Liver (tissue), 9 donors: ENCODE results near the gene ASPG. TPM values are rescaled to one million over a fixed set of nuclear protein-coding genes. Genes with fewer than 3 reads are reported as not detected.

Experiments used
- DNase-seq: peaks from one replicate; pipeline ENCODE4 v3.0.0-alpha.2; 2017; ENCODE audit warnings: low spot score
- H3K27ac ChIP-seq, 2 donors: one replicate each; pipeline ENCODE4 v1.7.0; 2013; ENCODE audit warnings: inconsistent platforms in 2 of 2, low read length in 2 of 2, control low read depth in 1 of 2, low read depth in 1 of 2, mild to moderate bottlenecking in 1 of 2
- H3K27me3 ChIP-seq, 4 donors: one replicate each; pipeline versions ENCODE4 v1.6.1 to v1.7.0; 2013; ENCODE audit warnings: low read length in 3 of 4, inconsistent platforms in 1 of 4, mild to moderate bottlenecking in 1 of 4, moderate library complexity in 1 of 4; ENCODE audit not compliant: control insufficient read depth in 4 of 4, insufficient read depth in 4 of 4
- H3K36me3 ChIP-seq, 4 donors: one replicate each; pipeline versions ENCODE4 v1.6.1 to v1.7.0; 2013; ENCODE audit warnings: low read length in 3 of 4, mild to moderate bottlenecking in 3 of 4, low read depth in 1 of 4, moderate library complexity in 1 of 4; ENCODE audit not compliant: control insufficient read depth in 4 of 4, insufficient read depth in 3 of 4
- H3K4me1 ChIP-seq, 4 donors: one replicate each; pipeline versions ENCODE4 v1.6.1 to v1.7.0; 2013; ENCODE audit warnings: low read length in 3 of 4, mild to moderate bottlenecking in 3 of 4, moderate library complexity in 1 of 4; ENCODE audit not compliant: control insufficient read depth in 4 of 4, insufficient read depth in 4 of 4
- H3K4me3 ChIP-seq, 3 donors: one replicate each; pipeline versions ENCODE4 v1.6.1 to v1.7.0; 2013; ENCODE audit warnings: low read length in 3 of 3, control low read depth in 1 of 3, low read depth in 1 of 3, mild to moderate bottlenecking in 1 of 3
- H3K9ac ChIP-seq, 2 donors: one replicate each; pipeline ENCODE4 v1.7.0; 2013; ENCODE audit warnings: low read length in 2 of 2, mild to moderate bottlenecking in 2 of 2, moderate library complexity in 2 of 2, control low read depth in 1 of 2, low read depth in 1 of 2
- H3K9me3 ChIP-seq, 4 donors: one replicate each; pipeline versions ENCODE4 v1.6.1 to v1.7.0; 2013; ENCODE audit warnings: low read length in 3 of 4; ENCODE audit not compliant: control insufficient read depth in 4 of 4
- EGR1 ChIP-seq, 2 donors: IDR thresholded peaks; 2 replicates each; pipeline ENCODE4 v1.6.1; 2016 to 2018; ENCODE audit warnings: antibody characterized with exemption in 2 of 2, low read depth in 2 of 2
- FOXA1 ChIP-seq: IDR thresholded peaks from 2 replicates; pipeline ENCODE4 v1.6.1; 2016; ENCODE audit warnings: antibody characterized with exemption
- FOXA2 ChIP-seq: IDR thresholded peaks from 2 replicates; pipeline ENCODE4 v1.6.1; 2016; ENCODE audit warnings: antibody characterized with exemption
- GABPA ChIP-seq, 2 donors: IDR thresholded peaks in 1 of 2; conservative IDR thresholded peaks in 1 of 2; 2 replicates each; pipeline ENCODE4 v1.6.1; 2016; ENCODE audit warnings: antibody characterized with exemption in 2 of 2, mild to moderate bottlenecking in 1 of 2, moderate library complexity in 1 of 2
- HNF4G ChIP-seq: IDR thresholded peaks from 2 replicates; pipeline ENCODE4 v1.6.1; 2016; ENCODE audit warnings: antibody characterized with exemption
- JUND ChIP-seq, 2 donors: IDR thresholded peaks; 2 replicates each; pipeline ENCODE4 v1.6.1; 2016; ENCODE audit warnings: antibody characterized with exemption in 2 of 2
- NR2F2 ChIP-seq: IDR thresholded peaks from 2 replicates; pipeline ENCODE4 v1.6.1; 2016; ENCODE audit warnings: antibody characterized with exemption
- RAD21 ChIP-seq, 2 donors: IDR thresholded peaks; 2 replicates each; pipeline ENCODE4 v1.6.1; 2016; ENCODE audit warnings: antibody characterized with exemption in 2 of 2, mild to moderate bottlenecking in 2 of 2
- REST ChIP-seq: IDR thresholded peaks from 2 replicates; pipeline ENCODE4 v1.6.1; 2016; ENCODE audit warnings: antibody characterized with exemption, mild to moderate bottlenecking
- RXRA ChIP-seq, 2 donors: IDR thresholded peaks; 2 replicates each; pipeline ENCODE4 v1.6.1; 2017 to 2018; ENCODE audit warnings: antibody characterized with exemption in 2 of 2, mild to moderate bottlenecking in 1 of 2
- SP1 ChIP-seq: IDR thresholded peaks from 2 replicates; pipeline ENCODE4 v1.6.1; 2018; ENCODE audit warnings: antibody characterized with exemption, mild to moderate bottlenecking
- TAF1 ChIP-seq: conservative IDR thresholded peaks from 2 replicates; pipeline ENCODE4 v1.6.1; 2016; ENCODE audit warnings: antibody characterized with exemption, mild to moderate bottlenecking
- YY1 ChIP-seq: IDR thresholded peaks from 2 replicates; pipeline ENCODE4 v1.6.1; 2016; ENCODE audit warnings: antibody characterized with exemption, mild to moderate bottlenecking
- ZBTB33 ChIP-seq: IDR thresholded peaks from 2 replicates; pipeline ENCODE4 v1.6.1; 2016; ENCODE audit warnings: antibody characterized with exemption
- WGBS: extraction: QIAGEN DNeasy Blood & Tissue Kit; methylation state at CpG from one replicate; pipeline ENCODE4 v1.1.7; 2013; 5-methylcytosine and 5-hydroxymethylcytosine counted together
- polyA plus RNA-seq, 2 donors: library from polyadenylated mRNA; stranded (reverse) in 1 of 2; unstranded in 1 of 2; fragments of 200-250 nt in 1 of 2; fragments of >200 nt in 1 of 2; fragmentation: Nextera tagmentation in 1 of 2; extraction: Ambion mirVana in 1 of 2; gene quantifications; one replicate each; pipeline versions ENCODE4 v1.2.1 to v1.2.3, GENCODE V29; 2013 to 2015
- total RNA-seq, 2 donors: library from RNA; depleted of rRNA; stranded (reverse); fragments of >200 nt; gene quantifications; one replicate each; pipeline ENCODE4 v1.2.3, GENCODE V29; 2014
- TF ChIP-seq, protein P1 (sequence below): IDR thresholded peaks from 2 replicates; pipeline ENCODE4 v1.6.1; 2016; ENCODE audit warnings: antibody characterized with exemption
- TF ChIP-seq, protein P2 (sequence below): fragments of 150-350 bp; IDR thresholded peaks from 2 replicates; pipeline ENCODE4 v1.5.1; 2017; ENCODE audit warnings: improper control_type of control experiment, low read depth, low read length; ENCODE audit not compliant: missing input control
- TF ChIP-seq, protein P3 (sequence below): IDR thresholded peaks from 2 replicates; pipeline ENCODE4 v1.6.1; 2016; ENCODE audit warnings: antibody characterized with exemption
- donor health status: healthy.
- donor health status: healthy.
- donor health status: healthy.
- donor health status: healthy.
- donor health status: healthy.

Gene ASPG
- total and polyA plus RNA-seq, 4 donors, result 42.4 to 158 (median 110) TPM

- Histone ChIP-seq H3K27me3 (peaks cover 0 to 19% (median 4%) of the 10 kb centered on the region in 4 donors), H3K27ac (no peak overlapping the region), H3K9ac (no peak overlapping the region), H3K36me3 (no peaks in the 10 kb centered on the region), H3K9me3 (no peaks in the 10 kb centered on the region), H3K4me1 (peaks cover 13 to 38% (median 17%) of the 10 kb centered on the region in 4 donors), H3K4me3 (no peak overlapping the region)
- 77% methylated on average over 6 of the region's 6 CpGs for WGBS
- DNase-seq, result no peak
- TF ChIP-seq GABPA (IDR thresholded peaks at IDR 0.05 in 1 of 2, conservative IDR thresholded peaks at IDR 0.05 in 1 of 2) (no peak), FOXA2 (no peak), RAD21 (IDR thresholded peaks at IDR 0.05) (no peak), NR2F2 (no peak), RXRA (IDR thresholded peaks at IDR 0.05) (no peak), REST (no peak), ZBTB33 (no peak), FOXA1 (no peak), TAF1 (no peak), SP1 (no peak), YY1 (no peak)
- TF ChIP-seq, protein P1, sequence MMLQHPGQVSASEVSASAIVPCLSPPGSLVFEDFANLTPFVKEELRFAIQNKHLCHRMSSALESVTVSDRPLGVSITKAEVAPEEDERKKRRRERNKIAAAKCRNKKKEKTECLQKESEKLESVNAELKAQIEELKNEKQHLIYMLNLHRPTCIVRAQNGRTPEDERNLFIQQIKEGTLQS, result no peak
- TF ChIP-seq, protein P2, sequence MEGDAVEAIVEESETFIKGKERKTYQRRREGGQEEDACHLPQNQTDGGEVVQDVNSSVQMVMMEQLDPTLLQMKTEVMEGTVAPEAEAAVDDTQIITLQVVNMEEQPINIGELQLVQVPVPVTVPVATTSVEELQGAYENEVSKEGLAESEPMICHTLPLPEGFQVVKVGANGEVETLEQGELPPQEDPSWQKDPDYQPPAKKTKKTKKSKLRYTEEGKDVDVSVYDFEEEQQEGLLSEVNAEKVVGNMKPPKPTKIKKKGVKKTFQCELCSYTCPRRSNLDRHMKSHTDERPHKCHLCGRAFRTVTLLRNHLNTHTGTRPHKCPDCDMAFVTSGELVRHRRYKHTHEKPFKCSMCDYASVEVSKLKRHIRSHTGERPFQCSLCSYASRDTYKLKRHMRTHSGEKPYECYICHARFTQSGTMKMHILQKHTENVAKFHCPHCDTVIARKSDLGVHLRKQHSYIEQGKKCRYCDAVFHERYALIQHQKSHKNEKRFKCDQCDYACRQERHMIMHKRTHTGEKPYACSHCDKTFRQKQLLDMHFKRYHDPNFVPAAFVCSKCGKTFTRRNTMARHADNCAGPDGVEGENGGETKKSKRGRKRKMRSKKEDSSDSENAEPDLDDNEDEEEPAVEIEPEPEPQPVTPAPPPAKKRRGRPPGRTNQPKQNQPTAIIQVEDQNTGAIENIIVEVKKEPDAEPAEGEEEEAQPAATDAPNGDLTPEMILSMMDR, result no peak
- TF ChIP-seq, protein P3, sequence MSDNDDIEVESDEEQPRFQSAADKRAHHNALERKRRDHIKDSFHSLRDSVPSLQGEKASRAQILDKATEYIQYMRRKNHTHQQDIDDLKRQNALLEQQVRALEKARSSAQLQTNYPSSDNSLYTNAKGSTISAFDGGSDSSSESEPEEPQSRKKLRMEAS, result no peak
Observed at GRCh38 chr14:104140213-104140462, 54.6 kb downstream of the ASPG start.

DNA sequence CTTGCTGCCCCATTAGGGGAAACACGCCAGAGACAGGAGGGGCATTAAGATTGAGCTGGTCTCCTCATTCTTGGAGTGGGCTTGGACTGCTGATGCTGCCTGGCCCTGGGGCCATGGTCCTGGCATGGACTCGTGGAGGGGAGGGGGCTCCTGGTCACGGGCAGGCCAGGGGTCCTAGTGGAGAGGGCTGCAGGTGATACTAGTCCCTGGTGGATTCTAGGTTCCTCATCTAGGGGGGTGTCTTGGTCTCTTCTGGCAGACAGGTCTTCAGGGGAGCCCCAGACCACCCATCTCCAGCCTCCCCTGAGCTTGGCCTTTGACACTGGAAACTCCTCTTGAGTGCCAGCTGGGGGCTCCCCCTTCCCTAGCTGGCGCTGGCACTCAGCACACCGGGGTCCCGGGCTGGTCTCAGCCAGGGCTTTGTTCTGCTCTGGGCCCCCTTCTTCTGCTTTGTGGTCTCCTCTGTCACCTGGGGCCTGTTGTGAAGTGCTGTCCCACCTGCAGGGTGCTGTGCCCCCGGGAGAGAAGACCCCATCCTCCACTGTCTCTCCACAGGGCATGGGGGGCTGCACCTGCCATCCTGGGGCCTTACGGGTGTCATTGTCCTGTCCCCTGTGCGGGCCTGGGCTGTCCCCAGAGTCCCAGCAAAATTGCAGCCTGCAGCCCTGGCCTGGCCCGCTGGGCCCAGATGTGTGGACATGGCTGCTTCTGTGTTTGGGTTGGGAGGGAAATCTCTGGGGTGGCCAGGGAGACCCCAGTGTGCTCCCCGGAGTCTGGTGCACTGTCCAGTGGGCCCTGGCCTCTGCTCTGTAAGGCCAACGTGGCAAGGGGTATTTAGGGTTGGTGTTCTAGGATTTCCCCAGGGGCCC, 55.2 kb downstream of the ASPG start:
- peaks cover 0 to 16% (median 4%) of the 10 kb centered on the region in 4 donors for H3K27me3 ChIP-seq
- H3K9me3 ChIP-seq, result no peaks in the 10 kb centered on the region
- H3K36me3 ChIP-seq, result no peaks in the 10 kb centered on the region
- peaks cover 13 to 34% (median 16%) of the 10 kb centered on the region in 4 donors for H3K4me1 ChIP-seq
- H3K27ac ChIP-seq, result no peak overlapping the region
- no peak overlapping the region for H3K4me3 ChIP-seq
- DNase-seq, result no peak
- no peak overlapping the region for H3K9ac ChIP-seq
- 86% methylated on average over 12 of the region's 12 CpGs for WGBS
- TF ChIP-seq, protein P1, result no peak
- TF ChIP-seq REST (no peak), HNF4G (no peak), FOXA2 (no peak), NR2F2 (no peak), GABPA (IDR thresholded peaks at IDR 0.05 in 1 of 2, conservative IDR thresholded peaks at IDR 0.05 in 1 of 2) (no peak), EGR1 (IDR thresholded peaks at IDR 0.05; ENCODE audit: low read depth in 2 of 2) (no peak), YY1 (no peak), JUND (IDR thresholded peaks at IDR 0.05) (no peak), RXRA (IDR thresholded peaks at IDR 0.05) (no peak)
